K562 (cell line): Measurements from ENCODE around the gene ZNF213. TPM values are rescaled to one million over a fixed set of nuclear protein-coding genes. Genes with fewer than 3 reads are reported as not detected.

Experiments used
- CAMTA2 ChIP-seq: fragments of 250-450 bp; sonication (Bioruptor Pico); conservative IDR thresholded peaks from 2 replicates; pipeline ENCODE4 v1.5.1; 2022
- DDX20 ChIP-seq: fragments of 450-650 bp; IDR thresholded peaks from 2 replicates; pipeline ENCODE4 v1.6.1; 2016; ENCODE audit warnings: missing genetic modification characterization, low read depth, mild to moderate bottlenecking, missing compliant biosample characterization, moderate library complexity
- HMG20A ChIP-seq: fragments of 450-650 bp; formaldehyde crosslinking; conservative IDR thresholded peaks from 2 replicates; pipeline ENCODE4 v1.4.0; 2020; ENCODE audit warnings: mild to moderate bottlenecking, mixed read lengths
- HOXB6 ChIP-seq: fragments of 250-450 bp; sonication (Bioruptor Pico); IDR thresholded peaks from 2 replicates; pipeline ENCODE4 v1.5.1; 2022; ENCODE audit warnings: mild to moderate bottlenecking, borderline replicate concordance
- JUND ChIP-seq, 2 experiments: IDR thresholded peaks; 2 replicates in 1 of 2; 3 replicates in 1 of 2; pipeline ENCODE4 v1.6.1; 2011; ENCODE audit warnings: borderline replicate concordance in 2 of 2, low read depth in 2 of 2, low read length in 2 of 2, improper control_type of control experiment in 1 of 2, missing biosample characterization in 1 of 2, missing genetic modification characterization in 1 of 2, missing genetic modification reagents in 1 of 2
- LEF1 ChIP-seq: fragments of 450-650 bp; IDR thresholded peaks from 2 replicates; pipeline ENCODE4 v1.6.1; 2016; ENCODE audit warnings: mild to moderate bottlenecking
- MCM3 ChIP-seq: fragments of 450-650 bp; IDR thresholded peaks from 2 replicates; pipeline ENCODE4 v1.6.1; 2016
- MCM5 ChIP-seq: fragments of 450-650 bp; IDR thresholded peaks from 2 replicates; pipeline ENCODE4 v1.6.1; 2016; ENCODE audit warnings: low read depth
- NR4A1 ChIP-seq, 2 experiments: fragments of 250-450 bp in 1 of 2; fragments of 450-650 bp in 1 of 2; sonication (Bioruptor Pico) in 1 of 2; IDR thresholded peaks; 2 replicates each; pipeline versions ENCODE4 v1.4.0 to v1.6.1; 2016 to 2020; ENCODE audit warnings: mild to moderate bottlenecking in 2 of 2, missing compliant biosample characterization in 1 of 2, missing genetic modification characterization in 1 of 2, moderate library complexity in 1 of 2
- NUFIP1 ChIP-seq: fragments of 450-650 bp; IDR thresholded peaks from 2 replicates; pipeline ENCODE4 v1.6.1; 2018; ENCODE audit not compliant: partially characterized antibody
- PATZ1 ChIP-seq: fragments of 250-450 bp; sonication (Bioruptor Pico); IDR thresholded peaks from 2 replicates; pipeline ENCODE4 v1.5.0; 2020; ENCODE audit warnings: mild to moderate bottlenecking, borderline replicate concordance
- PCBP1 ChIP-seq: fragments of 200-400 bp; formaldehyde crosslinking; IDR thresholded peaks from 2 replicates; pipeline ENCODE4 v1.6.1; 2018; ENCODE audit warnings: mild to moderate bottlenecking, low read depth, low read length; ENCODE audit not compliant: poor library complexity, severe bottlenecking
- PYGO2 ChIP-seq: fragments of 450-650 bp; IDR thresholded peaks from 2 replicates; pipeline ENCODE4 v1.6.1; 2016; ENCODE audit warnings: mild to moderate bottlenecking, missing genetic modification characterization, moderate library complexity, missing compliant biosample characterization
- SMARCA5 ChIP-seq: fragments of 450-650 bp; IDR thresholded peaks from 2 replicates; pipeline ENCODE4 v1.6.1; 2016
- TAF15 ChIP-seq: fragments of 200-400 bp; formaldehyde crosslinking; IDR thresholded peaks from 2 replicates; pipeline ENCODE4 v1.6.1; 2017; ENCODE audit warnings: mild to moderate bottlenecking, low read depth, low read length, moderate library complexity
- TCF3 ChIP-seq: sonication (generic); formaldehyde crosslinking; IDR thresholded peaks from 2 replicates; pipeline ENCODE4 v1.4.0; 2020; ENCODE audit warnings: mild to moderate bottlenecking, missing genetic modification reagents
- THAP7 ChIP-seq: fragments of 250-450 bp; sonication (Bioruptor Pico); IDR thresholded peaks from 2 replicates; pipeline ENCODE4 v1.5.0; 2021
- ZC3H11A ChIP-seq: IDR thresholded peaks from 2 replicates; pipeline ENCODE4 v1.6.1; 2012; ENCODE audit warnings: low read depth, low read length, improper control_type of control experiment
- ZNF282 ChIP-seq: sonication (generic); formaldehyde crosslinking; IDR thresholded peaks from 2 replicates; pipeline ENCODE4 v1.8.1; 2023; ENCODE audit warnings: missing genetic modification reagents
- ZNF592 ChIP-seq: fragments of 450-650 bp; IDR thresholded peaks from 2 replicates; pipeline ENCODE4 v1.6.1; 2017; ENCODE audit warnings: antibody characterized with exemption, mild to moderate bottlenecking
- polyA plus RNA-seq, 8 experiments: library from polyadenylated mRNA; depleted of rRNA in 4 of 8; stranded (reverse) in 5 of 8; unstranded in 3 of 8; fragments of >200 nt; fragmentation: Nextera tagmentation in 2 of 8; fragmentation: Illumina TruSeq in 1 of 8; extraction: Ambion mirVana in 2 of 8; extraction: Trizol in 1 of 8; gene quantifications; 2 replicates each; pipeline versions ENCODE4 v1.2.1 to v1.2.3, GENCODE V29; 2011 to 2014; ENCODE audit warnings: inconsistent platforms in 1 of 8, missing spikeins in 1 of 8
- total RNA-seq, 7 experiments: library from RNA; depleted of rRNA in 6 of 7; stranded (reverse); fragments of >200 nt in 6 of 7; fragmentation: Illumina TruSeq in 2 of 7; extraction: Trizol in 2 of 7; gene quantifications; 2 replicates each; pipeline versions ENCODE4 v1.2.1 to v1.2.3, GENCODE V29; 2011 to 2021; ENCODE audit warnings: low replicate concordance in 1 of 7

The ZNF213 gene
- total and polyA plus RNA-seq, 9 of the 15 experiments (the other 6 are each of a cell fraction or from before 2014, with no cell fraction given): 0.49 to 10.0 (median 1.8) TPM

- TF ChIP-seq THAP7 (CRISPR knock-in tag) (no peak), MCM5 (no peak), JUND (IDR thresholded peaks at IDR 0.05; ENCODE audit: borderline replicate concordance, low read depth, low read length) (0 out of 2 replicates have a peak, but pooled peaks have one; percentile 14), JUND (tag; IDR thresholded peaks at IDR 0.05; ENCODE audit: borderline replicate concordance, low read depth, low read length) (no peak; the same call in 2 of the 3 replicates), PCBP1 (no peak), NR4A1 (CRISPR knock-in tag; IDR thresholded peaks at IDR 0.05) (no peak), NR4A1 (tag; IDR thresholded peaks at IDR 0.05) (no peak), PATZ1 (CRISPR knock-in tag) (no peak), HOXB6 (CRISPR knock-in tag) (no peak), LEF1 (no peak), SMARCA5 (no peak; the same call in 1 of the 2 replicates), ZC3H11A (no peak), MCM3 (no peak), TAF15 (no peak), HMG20A (CRISPR knock-in tag) (no peak), NUFIP1 (no peak), TCF3 (CRISPR knock-in tag) (no peak), ZNF282 (CRISPR knock-in tag) (no peak), ZNF592 (0 out of 2 replicates have a peak, but pooled peaks have one; percentile 45), CAMTA2 (no peak), PYGO2 (no peak), DDX20 (tag) (no peak)
Observed at GRCh38 chr16:3182608-3183444, 48.0 kb downstream of the ZNF213 start (continued).
